WTC11 (cell line): ENCODE measurements around the gene ROBO1. TPM values are rescaled to one million over a fixed set of nuclear protein-coding genes. Genes with fewer than 3 reads are reported as not detected.

Experiments used
- ATAC-seq: fragments of 200-7000 bp; cut with Tn5 transposase; 2 replicates; pipeline ENCODE4 v1.10.0; 2021; ENCODE audit warnings: mild to moderate bottlenecking, moderate library complexity
- CTCF ChIA-PET: fragments of 300-600 bp; sonication (Branson Sonifier 250); formaldehyde crosslinking; loops from one replicate; lab custom pipeline; 2021; ENCODE audit warnings: antibody characterized with exemption; lab: Charles Lee
- POLR2A ChIA-PET: fragments of 350-600 bp; sonication (Branson Sonifier 250); formaldehyde crosslinking; loops from one replicate; lab custom pipeline; 2021; ENCODE audit warnings: antibody characterized with exemption; lab: Charles Lee
- DNase-seq: peaks from one replicate; pipeline ENCODE4 v3.0.0; 2021; ENCODE audit warnings: low spot score
- H3K27ac Mint-ChIP-seq: 2 replicates; pipeline ENCODE4 v1.8.0; 2021; ENCODE audit warnings: mixed read lengths
- H3K27me3 Mint-ChIP-seq: 2 replicates; pipeline ENCODE4 v1.8.0; 2021; ENCODE audit warnings: low read depth, mild to moderate bottlenecking, moderate library complexity, mixed read lengths
- H3K36me3 Mint-ChIP-seq: 2 replicates; pipeline ENCODE4 v1.8.0; 2021; ENCODE audit warnings: mixed read lengths
- H3K4me1 Mint-ChIP-seq: 2 replicates; pipeline ENCODE4 v1.8.0; 2022; ENCODE audit warnings: mixed read lengths
- H3K4me3 Mint-ChIP-seq: 2 replicates; pipeline ENCODE4 v1.8.0; 2021; ENCODE audit warnings: mild to moderate bottlenecking, moderate library complexity, mixed read lengths
- H3K9me3 Mint-ChIP-seq: 2 replicates; pipeline ENCODE4 v1.8.0; 2021; ENCODE audit warnings: mixed read lengths
- ATF1 ChIP-seq: sonication (generic); formaldehyde crosslinking; IDR thresholded peaks from 2 replicates; pipeline ENCODE4 v1.8.1; 2023; ENCODE audit warnings: mild to moderate bottlenecking, moderate library complexity, missing genetic modification reagents
- ATF2 ChIP-seq: sonication (generic); formaldehyde crosslinking; IDR thresholded peaks from 2 replicates; pipeline ENCODE4 v1.8.1; 2022; ENCODE audit warnings: low read depth, missing genetic modification reagents, borderline replicate concordance
- CREM ChIP-seq: sonication (generic); formaldehyde crosslinking; IDR thresholded peaks from 2 replicates; pipeline ENCODE4 v1.8.1; 2022; ENCODE audit warnings: mild to moderate bottlenecking, missing genetic modification reagents, moderate library complexity
- ESRRA ChIP-seq: sonication (generic); formaldehyde crosslinking; IDR thresholded peaks from 2 replicates; pipeline ENCODE4 v1.8.1; 2022; ENCODE audit warnings: mild to moderate bottlenecking, missing genetic modification reagents, borderline replicate concordance
- FOXJ3 ChIP-seq: sonication (generic); formaldehyde crosslinking; IDR thresholded peaks from 2 replicates; pipeline ENCODE4 v1.9.0; 2021; ENCODE audit warnings: missing genetic modification reagents, mild to moderate bottlenecking, borderline replicate concordance
- FOXP1 ChIP-seq: sonication (generic); formaldehyde crosslinking; IDR thresholded peaks from 2 replicates; pipeline ENCODE4 v1.8.0; 2022; ENCODE audit warnings: missing genetic modification reagents, mild to moderate bottlenecking, moderate library complexity, borderline replicate concordance
- HMGXB4 ChIP-seq: sonication (generic); formaldehyde crosslinking; IDR thresholded peaks from 2 replicates; pipeline ENCODE4 v1.8.1; 2023; ENCODE audit warnings: mild to moderate bottlenecking, moderate library complexity, missing genetic modification reagents
- MAX ChIP-seq: sonication (generic); formaldehyde crosslinking; IDR thresholded peaks from 2 replicates; pipeline ENCODE4 v1.8.0; 2022; ENCODE audit warnings: mild to moderate bottlenecking, missing genetic modification reagents
- MLX ChIP-seq: sonication (generic); formaldehyde crosslinking; IDR thresholded peaks from 2 replicates; pipeline ENCODE4 v1.8.1; 2023; ENCODE audit warnings: mild to moderate bottlenecking, missing genetic modification reagents, moderate library complexity
- MXD4 ChIP-seq: fragments of 250-450 bp; sonication (Bioruptor Pico); IDR thresholded peaks from 2 replicates; pipeline ENCODE4 v1.8.0; 2021; ENCODE audit warnings: mild to moderate bottlenecking, moderate library complexity, borderline replicate concordance
- MYBL2 ChIP-seq: sonication (generic); formaldehyde crosslinking; IDR thresholded peaks from 2 replicates; pipeline ENCODE4 v1.8.1; 2023; ENCODE audit warnings: mild to moderate bottlenecking, moderate library complexity, missing genetic modification reagents
- PREB ChIP-seq: sonication (generic); formaldehyde crosslinking; IDR thresholded peaks from 2 replicates; pipeline ENCODE4 v1.8.1; 2022; ENCODE audit warnings: mild to moderate bottlenecking, missing genetic modification reagents, moderate library complexity, borderline replicate concordance
- SMAD4 ChIP-seq: sonication (generic); formaldehyde crosslinking; IDR thresholded peaks from 2 replicates; pipeline ENCODE4 v1.8.0; 2022; ENCODE audit warnings: mild to moderate bottlenecking, missing genetic modification reagents
- ZBTB21 ChIP-seq: sonication (generic); formaldehyde crosslinking; IDR thresholded peaks from 2 replicates; pipeline ENCODE4 v1.8.1; 2023; ENCODE audit warnings: mild to moderate bottlenecking, missing genetic modification reagents, borderline replicate concordance
- ZNF138 ChIP-seq: sonication (generic); formaldehyde crosslinking; conservative IDR thresholded peaks from 2 replicates; pipeline ENCODE4 v1.8.1; 2022; ENCODE audit warnings: mild to moderate bottlenecking, moderate library complexity, missing genetic modification reagents
- total RNA-seq: library from RNA; stranded (reverse); gene quantifications from 3 replicates; pipeline ENCODE4 v1.2.3, GENCODE V29; 2021
- TF ChIP-seq, protein P1 (sequence below): sonication (generic); formaldehyde crosslinking; IDR thresholded peaks from 2 replicates; pipeline ENCODE4 v1.8.1; 2022; ENCODE audit warnings: missing genetic modification reagents, borderline replicate concordance
- TF ChIP-seq, protein P2 (sequence below): sonication (generic); formaldehyde crosslinking; IDR thresholded peaks from 2 replicates; pipeline ENCODE4 v1.8.1; 2023; ENCODE audit warnings: mild to moderate bottlenecking, missing genetic modification reagents

Gene ROBO1
- total RNA-seq, 1 experiment from 2014 or later = 90.9 TPM

DNA sequence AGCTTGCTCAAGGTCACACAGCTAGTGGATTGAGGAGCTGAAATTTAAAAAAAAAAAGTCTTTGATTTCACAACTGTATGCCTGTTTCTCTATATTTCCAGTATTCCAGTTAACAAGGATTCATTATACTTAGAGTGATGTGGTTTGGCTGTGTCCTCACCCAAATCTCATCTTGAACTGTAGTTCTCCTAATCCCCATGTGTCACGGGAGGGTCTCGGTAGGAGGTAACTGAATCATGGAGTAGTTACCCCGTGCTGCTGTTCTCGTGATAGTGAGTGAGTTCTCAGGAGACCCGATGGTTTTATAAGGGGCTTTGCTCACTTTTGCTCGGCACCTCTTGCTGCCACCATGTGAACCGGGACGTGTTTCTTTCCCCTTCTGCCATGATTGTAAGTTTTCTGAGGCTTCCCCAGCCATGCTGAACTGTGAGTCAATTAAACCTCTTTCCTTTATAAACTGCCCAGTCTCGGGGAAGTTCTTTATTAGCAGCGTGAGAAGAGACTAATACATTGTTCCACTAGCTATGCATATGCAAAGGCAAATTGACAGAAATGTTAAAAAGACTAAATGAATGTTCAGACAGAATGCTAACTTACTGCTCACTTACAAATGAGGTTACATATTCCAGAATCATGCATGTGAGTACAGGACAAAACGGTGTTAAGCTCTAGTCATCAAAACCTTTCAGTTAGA, 1101.9 kb downstream of the ROBO1 start:
- H3K9me3 Mint-ChIP-seq = no peaks in the 10 kb centered on the region
- DNase-seq (no peak), ATAC-seq (no peak)
- CTCF ChIA-PET = interaction anchor here (1.3 kb wide), 1 partner anchor 20 kb away, joined by 4 read pairs; no protein-coding TSS in a partner anchor
- POLR2A ChIA-PET = no interaction called here
- no peak overlapping the region for H3K4me3 Mint-ChIP-seq
- H3K4me1 Mint-ChIP-seq = peaks cover 16% of the 10 kb centered on the region
- no peaks in the 10 kb centered on the region for H3K27me3 Mint-ChIP-seq
- no peak overlapping the region for H3K27ac Mint-ChIP-seq
- TF ChIP-seq HMGXB4 (CRISPR knock-in tag) = no peak
- no peak for TF ChIP-seq ESRRA (CRISPR knock-in tag)
- TF ChIP-seq MXD4 (CRISPR knock-in tag) = no peak
- no peak for TF ChIP-seq PREB
- no peak for TF ChIP-seq FOXP1 (CRISPR knock-in tag)
- no peak for TF ChIP-seq SMAD4 (CRISPR knock-in tag)
- no peak for TF ChIP-seq MYBL2 (CRISPR knock-in tag)
- TF ChIP-seq ATF1 (CRISPR knock-in tag) = no peak
- TF ChIP-seq, protein P1, sequence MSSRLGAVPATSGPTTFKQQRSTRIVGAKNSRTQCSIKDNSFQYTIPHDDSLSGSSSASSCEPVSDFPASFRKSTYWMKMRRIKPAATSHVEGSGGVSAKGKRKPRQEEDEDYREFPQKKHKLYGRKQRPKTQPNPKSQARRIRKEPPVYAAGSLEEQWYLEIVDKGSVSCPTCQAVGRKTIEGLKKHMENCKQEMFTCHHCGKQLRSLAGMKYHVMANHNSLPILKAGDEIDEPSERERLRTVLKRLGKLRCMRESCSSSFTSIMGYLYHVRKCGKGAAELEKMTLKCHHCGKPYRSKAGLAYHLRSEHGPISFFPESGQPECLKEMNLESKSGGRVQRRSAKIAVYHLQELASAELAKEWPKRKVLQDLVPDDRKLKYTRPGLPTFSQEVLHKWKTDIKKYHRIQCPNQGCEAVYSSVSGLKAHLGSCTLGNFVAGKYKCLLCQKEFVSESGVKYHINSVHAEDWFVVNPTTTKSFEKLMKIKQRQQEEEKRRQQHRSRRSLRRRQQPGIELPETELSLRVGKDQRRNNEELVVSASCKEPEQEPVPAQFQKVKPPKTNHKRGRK (CRISPR knock-in tag) = no peak
- peaks cover 9% of the 10 kb centered on the region; the same call in 1 of the 2 replicates for H3K36me3 Mint-ChIP-seq

DNA sequence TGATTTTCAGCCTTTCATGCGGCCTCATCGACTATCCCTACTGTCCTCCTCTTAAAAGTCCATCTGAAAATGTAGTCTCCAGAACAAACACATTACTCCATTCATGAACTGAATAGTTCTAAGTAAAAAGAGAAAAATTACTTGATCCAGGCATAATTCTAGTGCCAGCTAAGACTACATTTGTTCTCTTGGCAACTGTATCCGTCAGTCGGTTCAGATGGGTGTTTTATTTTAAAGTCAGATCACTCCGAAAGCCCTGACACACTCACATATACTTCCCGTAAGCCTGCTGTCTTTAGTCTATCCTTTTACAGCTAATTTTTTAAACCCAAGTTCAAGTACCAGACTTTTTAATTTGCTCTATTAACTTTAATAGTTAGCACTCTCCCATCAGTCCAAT, 1102.7 kb downstream of the ROBO1 start:
- peaks cover 13% of the 10 kb centered on the region for H3K4me1 Mint-ChIP-seq
- ATAC-seq (no peak), DNase-seq (no peak)
- H3K27ac Mint-ChIP-seq = no peak overlapping the region
- no peak overlapping the region for H3K4me3 Mint-ChIP-seq
- CTCF ChIA-PET = no interaction called here
- H3K9me3 Mint-ChIP-seq = no peaks in the 10 kb centered on the region
- no peak for TF ChIP-seq MAX (CRISPR knock-in tag)
- no peak for TF ChIP-seq ATF1 (CRISPR knock-in tag)
- TF ChIP-seq, protein P2, sequence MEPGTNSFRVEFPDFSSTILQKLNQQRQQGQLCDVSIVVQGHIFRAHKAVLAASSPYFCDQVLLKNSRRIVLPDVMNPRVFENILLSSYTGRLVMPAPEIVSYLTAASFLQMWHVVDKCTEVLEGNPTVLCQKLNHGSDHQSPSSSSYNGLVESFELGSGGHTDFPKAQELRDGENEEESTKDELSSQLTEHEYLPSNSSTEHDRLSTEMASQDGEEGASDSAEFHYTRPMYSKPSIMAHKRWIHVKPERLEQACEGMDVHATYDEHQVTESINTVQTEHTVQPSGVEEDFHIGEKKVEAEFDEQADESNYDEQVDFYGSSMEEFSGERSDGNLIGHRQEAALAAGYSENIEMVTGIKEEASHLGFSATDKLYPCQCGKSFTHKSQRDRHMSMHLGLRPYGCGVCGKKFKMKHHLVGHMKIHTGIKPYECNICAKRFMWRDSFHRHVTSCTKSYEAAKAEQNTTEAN (CRISPR knock-in tag) = no peak
- no peak for TF ChIP-seq MLX
- TF ChIP-seq ATF2 = no peak
- no peak for TF ChIP-seq ZBTB21 (CRISPR knock-in tag)
- TF ChIP-seq MYBL2 (CRISPR knock-in tag) = no peak
- no peak for TF ChIP-seq CREM (CRISPR knock-in tag)
- TF ChIP-seq ZNF138 (CRISPR knock-in tag) = no peak
- no peak for TF ChIP-seq FOXJ3 (CRISPR knock-in tag)
- POLR2A ChIA-PET = no interaction called here
- H3K36me3 Mint-ChIP-seq = peaks cover 13% of the 10 kb centered on the region
- no peaks in the 10 kb centered on the region for H3K27me3 Mint-ChIP-seq
